CD4-positive, alpha-beta T cell (primary cell): Measurements from ENCODE around the gene ALDH16A1. TPM values are rescaled to one million over a fixed set of nuclear protein-coding genes. Genes with fewer than 3 reads are reported as not detected.
A peak's percentile ranks its signal among the peaks of the same experiment; 100 is the strongest.

Experiments
- ATAC-seq: fragments of 200-7000 bp; cut with Tn5 transposase; one replicate; pipeline ENCODE4 v1.10.0; 2022; ENCODE audit warnings: mild to moderate bottlenecking; ENCODE audit not compliant: poor library complexity
- CTCF ChIA-PET: fragments of 350-600 bp; sonication (Branson Sonifier 250); formaldehyde crosslinking; loops from one replicate; lab custom pipeline; 2021; ENCODE audit warnings: antibody characterized with exemption, inconsistent platforms; lab: Charles Lee
- POLR2A ChIA-PET: fragments of 350-600 bp; sonication (Branson Sonifier 250); formaldehyde crosslinking; loops from one replicate; lab custom pipeline; 2021; ENCODE audit warnings: antibody characterized with exemption, inconsistent platforms; lab: Charles Lee
- DNase-seq, 14 experiments: peaks; one replicate each; pipeline ENCODE4 v3.0.0-alpha.2; 2013 to 2020; ENCODE audit warnings: mixed read lengths in 2 of 14
- H3K27ac ChIP-seq, 2 donors: one replicate each; pipeline versions ENCODE4 v1.5.1 to v1.7.0; 2013; ENCODE audit warnings: low read length in 2 of 2, low read depth in 1 of 2, mild to moderate bottlenecking in 1 of 2
- H3K27me3 ChIP-seq, 2 experiments: 1 replicate in 1 of 2; 2 replicates in 1 of 2; pipeline versions ENCODE4 v1.6.1 to v1.7.0; 2013; ENCODE audit warnings: low read length in 2 of 2, control low read depth in 1 of 2, mild to moderate bottlenecking in 1 of 2, moderate library complexity in 1 of 2; ENCODE audit not compliant: insufficient read depth in 2 of 2, control insufficient read depth in 1 of 2
- H3K36me3 ChIP-seq: one replicate; pipeline ENCODE4 v1.6.1; 2013; ENCODE audit warnings: low read length, control low read depth; ENCODE audit not compliant: insufficient read depth
- H3K4me1 ChIP-seq: one replicate; pipeline ENCODE4 v1.6.1; 2013; ENCODE audit warnings: low read length, control low read depth; ENCODE audit not compliant: insufficient read depth
- H3K4me3 ChIP-seq: one replicate; pipeline ENCODE4 v1.5.1; 2013; ENCODE audit warnings: mild to moderate bottlenecking, low read length, moderate library complexity
- H3K9me3 ChIP-seq, 2 experiments: 1 replicate in 1 of 2; 2 replicates in 1 of 2; pipeline versions ENCODE4 v1.6.1 to v1.7.0; 2013; ENCODE audit warnings: low read length in 2 of 2, mild to moderate bottlenecking in 2 of 2, control low read depth in 1 of 2, moderate library complexity in 1 of 2; ENCODE audit not compliant: control insufficient read depth in 1 of 2, insufficient read depth in 1 of 2
- H3K27ac Mint-ChIP-seq: one replicate; pipeline ENCODE4 v1.8.0; 2020; ENCODE audit warnings: mixed read lengths
- H3K27me3 Mint-ChIP-seq: one replicate; pipeline ENCODE4 v1.8.0; 2021; ENCODE audit warnings: mixed read lengths
- H3K36me3 Mint-ChIP-seq: one replicate; pipeline ENCODE4 v1.8.0; 2021; ENCODE audit warnings: low read depth, mixed read lengths
- H3K4me1 Mint-ChIP-seq: one replicate; pipeline ENCODE4 v1.8.0; 2021; ENCODE audit warnings: low read depth, mixed read lengths
- H3K4me3 Mint-ChIP-seq: one replicate; pipeline ENCODE4 v1.8.0; 2020; ENCODE audit warnings: mild to moderate bottlenecking, mixed read lengths
- H3K9me3 Mint-ChIP-seq: one replicate; pipeline ENCODE4 v1.8.0; 2020; ENCODE audit warnings: mixed read lengths
- intact Hi-C, 2 experiments: fragments of 100-400 bp; cut with DNase I in 1 of 2; cut with micrococcal nuclease in 1 of 2; formaldehyde crosslinking; loops; one replicate each; pipeline versions ENCODE4 v1.15.1 to v1.9.0; 2023 to 2025; cut with DNase I, micrococcal nuclease
- total RNA-seq, 174 experiments: library from RNA in 2 of 174; stranded (reverse) in 2 of 174; gene quantifications; one replicate each; pipeline ENCODE4 v1.2.3 and lab custom pipeline; 2021 to 2026
- TF ChIP-seq, protein P1 (sequence below): fragments of 200-600 bp; IDR thresholded peaks from one replicate; pipeline ENCODE4 v1.8.0; 2022; ENCODE audit warnings: antibody characterized with exemption, mild to moderate bottlenecking

ALDH16A1 gene
- total RNA-seq, 2 experiments from 2014 or later: 25.1 to 25.8 TPM

DNA sequence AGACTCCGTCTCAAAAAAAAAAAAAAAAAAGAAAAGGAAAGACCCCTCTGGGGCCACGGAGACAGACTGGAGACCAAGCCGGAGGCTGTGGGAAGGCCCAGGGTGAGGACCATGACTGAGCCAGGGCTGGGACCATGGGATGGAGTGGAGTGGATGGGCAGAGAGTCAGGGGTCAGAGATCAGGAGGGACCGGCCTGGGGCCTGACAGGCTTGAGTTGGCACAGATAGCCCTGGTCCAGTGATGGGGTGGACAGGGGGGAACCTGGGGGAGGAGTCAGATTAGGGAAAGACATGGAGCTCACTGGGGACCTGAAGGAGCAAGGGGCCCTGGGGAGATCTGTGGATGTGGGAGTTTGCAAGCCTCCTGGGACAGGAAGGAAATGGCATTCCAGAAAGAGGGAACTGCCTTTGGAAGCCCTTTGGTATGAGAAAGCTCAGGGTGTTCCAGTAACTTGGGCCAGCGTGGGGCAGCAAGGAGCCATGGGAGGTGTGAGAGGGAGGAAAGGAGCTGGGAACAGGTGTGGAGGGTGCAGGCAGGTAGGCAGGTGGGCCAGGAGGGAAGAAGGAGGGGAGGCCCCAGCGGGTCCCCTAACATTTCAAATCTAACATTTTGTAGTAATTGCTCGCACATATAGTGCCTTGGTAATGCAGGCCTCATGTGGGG, 28.1 kb downstream of the ALDH16A1 start:
- Histone ChIP-seq H3K4me1 (peaks cover 57% of the 10 kb centered on the region), H3K9me3 (no peaks in the 10 kb centered on the region), H3K27me3 (no peaks in the 10 kb centered on the region), H3K36me3 (peaks cover 78% of the 10 kb centered on the region), H3K27ac (peak overlapping the region in 1 of 2 donors; percentile 35), H3K4me3 (no peak overlapping the region)
- peaks cover 11% of the 10 kb centered on the region for H3K4me1 Mint-ChIP-seq
- H3K27ac Mint-ChIP-seq: peak overlapping the region; percentile 59
- no peaks in the 10 kb centered on the region for H3K9me3 Mint-ChIP-seq
- DNase-seq (peak in 1 of 14 experiments; percentile 26), ATAC-seq (no peak)
- H3K27me3 Mint-ChIP-seq: no peaks in the 10 kb centered on the region
- CTCF ChIA-PET: interaction anchor here (0.7 kb wide), 2 partner anchors 38 to 65 kb away, joined by 3 read pairs; no protein-coding TSS in a partner anchor
- POLR2A ChIA-PET: interaction anchor here (0.6 to 1.8 kb wide), 2 partner anchors 12 to 168 kb away, joined by 4 read pairs; no protein-coding TSS in a partner anchor
- H3K36me3 Mint-ChIP-seq: peaks cover 83% of the 10 kb centered on the region
- TF ChIP-seq, protein P1, sequence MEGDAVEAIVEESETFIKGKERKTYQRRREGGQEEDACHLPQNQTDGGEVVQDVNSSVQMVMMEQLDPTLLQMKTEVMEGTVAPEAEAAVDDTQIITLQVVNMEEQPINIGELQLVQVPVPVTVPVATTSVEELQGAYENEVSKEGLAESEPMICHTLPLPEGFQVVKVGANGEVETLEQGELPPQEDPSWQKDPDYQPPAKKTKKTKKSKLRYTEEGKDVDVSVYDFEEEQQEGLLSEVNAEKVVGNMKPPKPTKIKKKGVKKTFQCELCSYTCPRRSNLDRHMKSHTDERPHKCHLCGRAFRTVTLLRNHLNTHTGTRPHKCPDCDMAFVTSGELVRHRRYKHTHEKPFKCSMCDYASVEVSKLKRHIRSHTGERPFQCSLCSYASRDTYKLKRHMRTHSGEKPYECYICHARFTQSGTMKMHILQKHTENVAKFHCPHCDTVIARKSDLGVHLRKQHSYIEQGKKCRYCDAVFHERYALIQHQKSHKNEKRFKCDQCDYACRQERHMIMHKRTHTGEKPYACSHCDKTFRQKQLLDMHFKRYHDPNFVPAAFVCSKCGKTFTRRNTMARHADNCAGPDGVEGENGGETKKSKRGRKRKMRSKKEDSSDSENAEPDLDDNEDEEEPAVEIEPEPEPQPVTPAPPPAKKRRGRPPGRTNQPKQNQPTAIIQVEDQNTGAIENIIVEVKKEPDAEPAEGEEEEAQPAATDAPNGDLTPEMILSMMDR: no peak
- intact Hi-C loops: loop anchor here in 1 of 2 experiments (10.0 kb wide), 1 partner anchor 396 kb away; the partner anchor contains the start of gene SNRNP70
- H3K4me3 Mint-ChIP-seq: peak overlapping the region; percentile 16

DNA sequence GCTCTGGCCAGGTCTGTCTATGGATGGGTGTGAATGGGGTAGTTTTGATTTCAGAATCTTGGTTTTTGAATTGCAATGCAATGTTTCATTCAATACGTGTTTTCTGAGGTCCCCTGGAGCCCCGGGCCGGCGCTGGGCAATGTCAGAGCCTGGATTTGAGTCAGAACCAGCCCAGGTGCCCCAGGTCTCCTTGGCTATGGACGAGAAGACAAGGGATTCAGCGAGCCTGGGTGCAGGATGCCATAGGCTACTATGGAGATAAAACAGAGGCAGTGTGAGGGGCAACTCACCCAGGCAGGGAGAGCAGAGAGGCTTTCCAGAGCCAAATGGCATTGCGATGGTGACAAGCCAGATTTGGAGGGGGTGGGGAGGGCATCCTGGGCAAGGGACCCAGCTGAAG, 33.2 kb downstream of the ALDH16A1 start:
- CTCF ChIA-PET: interaction anchor here (1.3 kb wide), 1 partner anchor 10 kb away, joined by 4 read pairs; no protein-coding TSS in a partner anchor

DNA sequence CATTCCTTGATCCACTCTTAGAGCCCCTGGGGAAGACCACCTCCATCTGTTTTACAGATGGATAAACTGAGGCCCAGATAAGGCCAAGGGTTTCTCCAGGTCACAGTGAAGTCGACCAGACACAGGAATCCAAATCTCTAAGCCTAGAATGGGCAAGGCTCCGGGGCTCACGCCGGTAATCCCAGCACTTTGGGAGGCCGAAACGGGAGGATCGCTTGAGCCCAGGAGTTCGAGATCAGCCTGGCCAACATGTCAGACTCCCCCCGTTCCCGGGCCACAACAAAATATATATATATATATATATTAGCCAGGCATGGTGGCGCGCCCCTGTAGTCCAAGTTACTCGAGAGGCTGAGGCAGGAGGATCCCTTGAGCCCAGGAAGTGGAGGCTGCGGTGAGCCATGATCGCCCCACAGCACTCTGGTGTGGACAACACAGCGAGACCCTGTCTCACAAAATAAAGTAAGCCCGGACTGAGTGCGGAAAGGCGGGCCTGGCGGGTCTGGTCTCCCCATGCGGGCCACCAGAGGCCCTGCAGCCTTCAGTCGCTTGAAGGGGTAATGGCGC, 33.8 kb downstream of the ALDH16A1 start:
- TF ChIP-seq, protein P1: no peak
- no peak for DNase-seq
- POLR2A ChIA-PET: interaction anchor here (1.1 to 3.5 kb wide), 13 partner anchors 9 to 190 kb away, joined by 3 to 52 read pairs (median 7); partner anchors contain the start of genes ALDH16A1, PIH1D1 and RPS11
- Histone ChIP-seq H3K4me1 (peaks cover 61% of the 10 kb centered on the region), H3K27ac (peak overlapping the region; percentile 60 to 81), H3K9me3 (peaks cover 0 to 3% of the 10 kb centered on the region in 2 experiments), H3K36me3 (peaks cover 82% of the 10 kb centered on the region), H3K4me3 (peak overlapping the region; percentile 15), H3K27me3 (no peaks in the 10 kb centered on the region)
- H3K4me1 Mint-ChIP-seq: peaks cover 49% of the 10 kb centered on the region
- no peaks in the 10 kb centered on the region for H3K27me3 Mint-ChIP-seq
- H3K9me3 Mint-ChIP-seq: no peaks in the 10 kb centered on the region
- no peak for ATAC-seq
- CTCF ChIA-PET: no interaction called here
- H3K27ac Mint-ChIP-seq: peak overlapping the region; percentile 92
- intact Hi-C loops: loop anchor here (1.0 to 10.0 kb wide), 3 partner anchors 10 to 402 kb away; partner anchors contain the start of genes ALDH16A1 (in 1 of the 2), RPS11 (in 1 of the 2) and SNRNP70 (in 1 of the 2)
- H3K36me3 Mint-ChIP-seq: peaks cover 91% of the 10 kb centered on the region
- peak overlapping the region; percentile 91 for H3K4me3 Mint-ChIP-seq

More for the DNA sequence above, 33.2 kb downstream of the ALDH16A1 start:
- Histone ChIP-seq H3K4me3 (no peak overlapping the region), H3K36me3 (peaks cover 81% of the 10 kb centered on the region), H3K9me3 (no peaks in the 10 kb centered on the region), H3K27ac (no peak overlapping the region), H3K27me3 (no peaks in the 10 kb centered on the region), H3K4me1 (peaks cover 59% of the 10 kb centered on the region)
- DNase-seq (no peak), ATAC-seq (no peak)
- peaks cover 91% of the 10 kb centered on the region for H3K36me3 Mint-ChIP-seq
- H3K27ac Mint-ChIP-seq: peak overlapping the region; percentile 85
- no peaks in the 10 kb centered on the region for H3K9me3 Mint-ChIP-seq
- TF ChIP-seq, protein P1: no peak
- H3K4me3 Mint-ChIP-seq: peak overlapping the region; percentile 71
- peaks cover 48% of the 10 kb centered on the region for H3K4me1 Mint-ChIP-seq
- POLR2A ChIA-PET: interaction anchor here (3.5 kb wide), 1 partner anchor 10 kb away, joined by 52 read pairs; the partner anchor contains the start of gene RPS11
- no peaks in the 10 kb centered on the region for H3K27me3 Mint-ChIP-seq
- intact Hi-C loops: loop anchor here in 1 of 2 experiments (10.0 kb wide), 1 partner anchor 401 kb away; the partner anchor contains the start of gene SNRNP70
